PC-9 (cell line): ENCODE results near the gene PLPP6. TPM values are rescaled to one million over a fixed set of nuclear protein-coding genes. Genes with fewer than 3 reads are reported as not detected.

Experiments
- BruUV-seq: library from RNA; stranded (reverse); fragments of 400-500 nt; replicated peaks from 2 replicates; lab custom pipeline; 2021; lab: Mats Ljungman, UMichigan
- CTCF ChIA-PET: fragments of 300-600 bp; sonication (Branson Sonifier 250); formaldehyde crosslinking; loops from one replicate; lab custom pipeline; 2022; ENCODE audit warnings: antibody characterized with exemption; lab: Charles Lee
- POLR2A ChIA-PET: fragments of 300-600 bp; sonication (Branson Sonifier 250); formaldehyde crosslinking; loops from one replicate; lab custom pipeline; 2022; ENCODE audit warnings: antibody characterized with exemption; ENCODE audit not compliant: unreplicated experiment; lab: Charles Lee
- DNase-seq, 2 experiments: peaks; one replicate each; pipeline versions ENCODE4 v3.0.0 to v3.0.0-alpha.2; 2015 to 2022; ENCODE audit warnings: mixed read lengths in 1 of 2
- H2AFZ ChIP-seq: fragments of 200-600 bp; sonication (generic); 2 replicates; pipeline ENCODE4 v1.8.1; 2017; ENCODE audit warnings: antibody characterized with exemption
- H3F3A ChIP-seq: fragments of 200-600 bp; sonication (generic); 2 replicates; pipeline ENCODE4 v1.8.1; 2017; ENCODE audit warnings: antibody characterized with exemption, mild to moderate bottlenecking, low read depth; ENCODE audit not compliant: insufficient read depth
- H3K27ac ChIP-seq: fragments of 200-600 bp; sonication (generic); 2 replicates; pipeline ENCODE4 v1.6.1; 2016; ENCODE audit warnings: mixed run types
- H3K27me3 ChIP-seq: fragments of 200-600 bp; sonication (generic); 2 replicates; pipeline ENCODE4 v1.6.1; 2016; ENCODE audit warnings: low read depth, mixed run types; ENCODE audit not compliant: insufficient read depth
- H3K36me3 ChIP-seq: fragments of 200-600 bp; sonication (generic); 2 replicates; pipeline ENCODE4 v1.6.1; 2016; ENCODE audit warnings: low read depth, mixed run types
- H3K4me1 ChIP-seq: fragments of 200-600 bp; sonication (generic); replicated peaks from 2 replicates; pipeline ENCODE4 v1.6.1; 2016; ENCODE audit warnings: mixed run types; ENCODE audit not compliant: insufficient read depth
- H3K4me2 ChIP-seq: fragments of 200-600 bp; sonication (generic); 2 replicates; pipeline ENCODE4 v1.6.1; 2017; ENCODE audit warnings: mixed run types
- H3K4me3 ChIP-seq: fragments of 200-600 bp; sonication (generic); 2 replicates; pipeline ENCODE4 v1.6.1; 2016; ENCODE audit warnings: mixed run types
- H3K79me2 ChIP-seq: fragments of 200-600 bp; sonication (generic); 2 replicates; pipeline ENCODE4 v1.6.1; 2017; ENCODE audit warnings: low read depth, mixed run types
- H3K9me2 ChIP-seq: fragments of 200-600 bp; sonication (generic); 2 replicates; pipeline ENCODE4 v1.8.1; 2017; ENCODE audit warnings: mild to moderate bottlenecking; ENCODE audit not compliant: insufficient read depth
- H3K9me3 ChIP-seq: fragments of 200-600 bp; sonication (generic); 2 replicates; pipeline ENCODE4 v1.8.1; 2016; ENCODE audit warnings: low read depth; ENCODE audit not compliant: insufficient read depth
- H4K20me1 ChIP-seq: fragments of 200-600 bp; sonication (generic); 2 replicates; pipeline ENCODE4 v1.8.1; 2017; ENCODE audit not compliant: insufficient read depth
- CTCF ChIP-seq: fragments of 200-600 bp; sonication (generic); conservative IDR thresholded peaks from 2 replicates; pipeline ENCODE4 v1.6.1; 2017; ENCODE audit warnings: mixed run types, antibody characterized with exemption, mild to moderate bottlenecking, moderate library complexity
- EZH2 ChIP-seq: fragments of 200-600 bp; sonication (generic); IDR thresholded peaks from 2 replicates; pipeline ENCODE4 v1.8.0; 2017; ENCODE audit warnings: antibody characterized with exemption, low read depth
- intact Hi-C: fragments of 100-400 bp; cut with micrococcal nuclease; formaldehyde crosslinking; loops from one replicate; pipeline ENCODE4 v1.10.0; 2022; ENCODE audit not compliant: unreplicated experiment
- total RNA-seq: library from RNA; stranded (reverse); gene quantifications from 2 replicates; pipeline ENCODE4 v1.2.3, GENCODE V29; 2021

Gene PLPP6
- total RNA-seq, 1 experiment from 2014 or later, result 5.9 TPM

- no peak overlapping the region for H2AFZ ChIP-seq
- H3K27me3 ChIP-seq, result no peaks in the 10 kb centered on the region
- no peak overlapping the region for H3K4me3 ChIP-seq
- no peak overlapping the region for H3K27ac ChIP-seq
- CTCF ChIA-PET, result no interaction called here
- no peaks in the 10 kb centered on the region for H3F3A ChIP-seq
- DNase-seq, result no peak
- no TSS peak for BruUV-seq
- H4K20me1 ChIP-seq, result no peaks in the 10 kb centered on the region
- no peaks in the 10 kb centered on the region for H3K9me3 ChIP-seq
- POLR2A ChIA-PET, result no interaction called here
- no peaks in the 10 kb centered on the region for H3K36me3 ChIP-seq
- H3K4me2 ChIP-seq, result no peak overlapping the region
- intact Hi-C loops, result no loop called here
- no peaks in the 10 kb centered on the region for H3K9me2 ChIP-seq
- TF ChIP-seq CTCF (no peak), EZH2 (no peak)
- no peaks in the 10 kb centered on the region for H3K4me1 ChIP-seq
- no peaks in the 10 kb centered on the region for H3K79me2 ChIP-seq
Measured at GRCh38 chr9:4671737-4672136, 9.6 kb downstream of the PLPP6 start.

GRCh38 chr9:4674783-4675182, 12.7 kb downstream of the PLPP6 start:
- H3K4me2 ChIP-seq, result no peak overlapping the region
- intact Hi-C loops, result no loop called here
- no peaks in the 10 kb centered on the region for H3K36me3 ChIP-seq
- peaks cover 11% of the 10 kb centered on the region for H3F3A ChIP-seq
- no peaks in the 10 kb centered on the region for H3K9me3 ChIP-seq
- H3K27ac ChIP-seq, result no peak overlapping the region
- no TSS peak for BruUV-seq
- POLR2A ChIA-PET, result no interaction called here
- no peaks in the 10 kb centered on the region for H4K20me1 ChIP-seq
- H3K4me3 ChIP-seq, result no peak overlapping the region
- TF ChIP-seq CTCF (no peak), EZH2 (no peak)
- no peak for DNase-seq
- CTCF ChIA-PET, result interaction anchor here (0.6 kb wide), 1 partner anchor 57 kb away, joined by 3 read pairs; no protein-coding TSS in a partner anchor
- H2AFZ ChIP-seq, result no peak overlapping the region
- H3K9me2 ChIP-seq, result no peaks in the 10 kb centered on the region
- H3K27me3 ChIP-seq, result no peaks in the 10 kb centered on the region
- H3K79me2 ChIP-seq, result peaks cover 1% of the 10 kb centered on the region; the same call in 1 of the 2 replicates
- 0 out of 2 replicates have a peak, but pooled peaks cover 11% of the 10 kb centered on the region for H3K4me1 ChIP-seq

GRCh38 chr9:4677392-4677791, 15.3 kb downstream of the PLPP6 start:
- intact Hi-C loops, result no loop called here
- ChIA-PET POLR2A (interaction anchor here (0.6 kb wide), 1 partner anchor 1282 kb away, joined by 19 read pairs; no protein-coding TSS in a partner anchor), CTCF (interaction anchor here (0.6 kb wide), 2 partner anchors 910 to 918 kb away, joined by 3 to 5 read pairs; no protein-coding TSS in a partner anchor)
- no peaks in the 10 kb centered on the region for H3K27me3 ChIP-seq
- H4K20me1 ChIP-seq, result no peaks in the 10 kb centered on the region
- peaks cover 15% of the 10 kb centered on the region for H3F3A ChIP-seq
- no peak overlapping the region for H2AFZ ChIP-seq
- H3K79me2 ChIP-seq, result peaks cover 26% of the 10 kb centered on the region
- DNase-seq, result no peak
- H3K4me2 ChIP-seq, result 0 out of 2 replicates have a peak overlapping the region, but pooled peaks have one; percentile 88
- H3K9me3 ChIP-seq, result no peaks in the 10 kb centered on the region
- no peak overlapping the region for H3K4me3 ChIP-seq
- no peaks in the 10 kb centered on the region for H3K36me3 ChIP-seq
- no TSS peak for BruUV-seq
- no peaks in the 10 kb centered on the region for H3K9me2 ChIP-seq
- peaks cover 20% of the 10 kb centered on the region for H3K4me1 ChIP-seq
- TF ChIP-seq CTCF (no peak), EZH2 (no peak)
- no peak overlapping the region for H3K27ac ChIP-seq
